ENCODE results near the gene PPFIBP2.

- TF ChIP-seq CTCF (conservative IDR thresholded peaks at IDR 0.05; ENCODE audit: low read length) = no peak
- no peak for TF ChIP-seq EZH2phosphoT487 (IDR thresholded peaks at IDR 0.05; ENCODE audit: borderline replicate concordance, low read depth, low read length)
These were observed 128.9 kb downstream of the PPFIBP2 start for GRCh38 chr11:7642747-7643146.
